PC-9 (cell line): Measurements from ENCODE around the gene CDC42BPA. TPM values are rescaled to one million over a fixed set of nuclear protein-coding genes. Genes with fewer than 3 reads are reported as not detected.

Experiments
- BruUV-seq: library from RNA; stranded (reverse); fragments of 400-500 nt; replicated peaks from 2 replicates; lab custom pipeline; 2021; lab: Mats Ljungman, UMichigan
- CTCF ChIA-PET: fragments of 300-600 bp; sonication (Branson Sonifier 250); formaldehyde crosslinking; loops from one replicate; lab custom pipeline; 2022; ENCODE audit warnings: antibody characterized with exemption; lab: Charles Lee
- POLR2A ChIA-PET: fragments of 300-600 bp; sonication (Branson Sonifier 250); formaldehyde crosslinking; loops from one replicate; lab custom pipeline; 2022; ENCODE audit warnings: antibody characterized with exemption; ENCODE audit not compliant: unreplicated experiment; lab: Charles Lee
- DNase-seq, 2 experiments: peaks; one replicate each; pipeline versions ENCODE4 v3.0.0 to v3.0.0-alpha.2; 2015 to 2022; ENCODE audit warnings: mixed read lengths in 1 of 2
- H2AFZ ChIP-seq: fragments of 200-600 bp; sonication (generic); 2 replicates; pipeline ENCODE4 v1.8.1; 2017; ENCODE audit warnings: antibody characterized with exemption
- H3F3A ChIP-seq: fragments of 200-600 bp; sonication (generic); 2 replicates; pipeline ENCODE4 v1.8.1; 2017; ENCODE audit warnings: antibody characterized with exemption, mild to moderate bottlenecking, low read depth; ENCODE audit not compliant: insufficient read depth
- H3K27ac ChIP-seq: fragments of 200-600 bp; sonication (generic); 2 replicates; pipeline ENCODE4 v1.6.1; 2016; ENCODE audit warnings: mixed run types
- H3K27me3 ChIP-seq: fragments of 200-600 bp; sonication (generic); 2 replicates; pipeline ENCODE4 v1.6.1; 2016; ENCODE audit warnings: low read depth, mixed run types; ENCODE audit not compliant: insufficient read depth
- H3K36me3 ChIP-seq: fragments of 200-600 bp; sonication (generic); 2 replicates; pipeline ENCODE4 v1.6.1; 2016; ENCODE audit warnings: low read depth, mixed run types
- H3K4me1 ChIP-seq: fragments of 200-600 bp; sonication (generic); replicated peaks from 2 replicates; pipeline ENCODE4 v1.6.1; 2016; ENCODE audit warnings: mixed run types; ENCODE audit not compliant: insufficient read depth
- H3K4me2 ChIP-seq: fragments of 200-600 bp; sonication (generic); 2 replicates; pipeline ENCODE4 v1.6.1; 2017; ENCODE audit warnings: mixed run types
- H3K4me3 ChIP-seq: fragments of 200-600 bp; sonication (generic); 2 replicates; pipeline ENCODE4 v1.6.1; 2016; ENCODE audit warnings: mixed run types
- H3K79me2 ChIP-seq: fragments of 200-600 bp; sonication (generic); 2 replicates; pipeline ENCODE4 v1.6.1; 2017; ENCODE audit warnings: low read depth, mixed run types
- H3K9me2 ChIP-seq: fragments of 200-600 bp; sonication (generic); 2 replicates; pipeline ENCODE4 v1.8.1; 2017; ENCODE audit warnings: mild to moderate bottlenecking; ENCODE audit not compliant: insufficient read depth
- H3K9me3 ChIP-seq: fragments of 200-600 bp; sonication (generic); 2 replicates; pipeline ENCODE4 v1.8.1; 2016; ENCODE audit warnings: low read depth; ENCODE audit not compliant: insufficient read depth
- H4K20me1 ChIP-seq: fragments of 200-600 bp; sonication (generic); 2 replicates; pipeline ENCODE4 v1.8.1; 2017; ENCODE audit not compliant: insufficient read depth
- CTCF ChIP-seq: fragments of 200-600 bp; sonication (generic); conservative IDR thresholded peaks from 2 replicates; pipeline ENCODE4 v1.6.1; 2017; ENCODE audit warnings: mixed run types, antibody characterized with exemption, mild to moderate bottlenecking, moderate library complexity
- EZH2 ChIP-seq: fragments of 200-600 bp; sonication (generic); IDR thresholded peaks from 2 replicates; pipeline ENCODE4 v1.8.0; 2017; ENCODE audit warnings: antibody characterized with exemption, low read depth
- intact Hi-C: fragments of 100-400 bp; cut with micrococcal nuclease; formaldehyde crosslinking; loops from one replicate; pipeline ENCODE4 v1.10.0; 2022; ENCODE audit not compliant: unreplicated experiment
- total RNA-seq: library from RNA; stranded (reverse); gene quantifications from 2 replicates; pipeline ENCODE4 v1.2.3, GENCODE V29; 2021

The CDC42BPA gene
- total RNA-seq, 1 experiment from 2014 or later, result 47.5 TPM

GRCh38 chr1:226943927-226944326, 374.4 kb downstream of the CDC42BPA start:
- no peaks in the 10 kb centered on the region for H3K9me3 ChIP-seq
- no TSS peak for BruUV-seq
- H3F3A ChIP-seq, result no peaks in the 10 kb centered on the region
- no peaks in the 10 kb centered on the region; the same call in 1 of the 2 replicates for H4K20me1 ChIP-seq
- no peak overlapping the region for H3K4me2 ChIP-seq
- intact Hi-C loops, result no loop called here
- POLR2A ChIA-PET, result interaction anchor here (1.2 kb wide), 1 partner anchor 91 kb away, joined by 5 read pairs; no protein-coding TSS in a partner anchor
- CTCF ChIA-PET, result no interaction called here
- H3K36me3 ChIP-seq, result no peaks in the 10 kb centered on the region
- H3K79me2 ChIP-seq, result peaks cover 58% of the 10 kb centered on the region
- no peak for TF ChIP-seq CTCF
- no peak for TF ChIP-seq EZH2
- no peaks in the 10 kb centered on the region for H3K9me2 ChIP-seq
- DNase-seq, result no peak
- no peak overlapping the region for H2AFZ ChIP-seq
- H3K27ac ChIP-seq, result no peak overlapping the region
- no peak overlapping the region for H3K4me3 ChIP-seq
- no peaks in the 10 kb centered on the region for H3K27me3 ChIP-seq
- peaks cover 8% of the 10 kb centered on the region for H3K4me1 ChIP-seq

- Histone ChIP-seq H2AFZ (no peak overlapping the region), H4K20me1 (no peaks in the 10 kb centered on the region; the same call in 1 of the 2 replicates), H3K4me2 (no peak overlapping the region), H3K27me3 (no peaks in the 10 kb centered on the region), H3K4me3 (no peak overlapping the region), H3K4me1 (peaks cover 15% of the 10 kb centered on the region), H3K79me2 (peaks cover 51% of the 10 kb centered on the region), H3K9me2 (no peaks in the 10 kb centered on the region), H3K27ac (no peak overlapping the region), H3K36me3 (no peaks in the 10 kb centered on the region), H3F3A (peaks cover 6% of the 10 kb centered on the region; the same call in 1 of the 2 replicates), H3K9me3 (no peaks in the 10 kb centered on the region)
- no TSS peak for BruUV-seq
- ChIA-PET POLR2A (interaction anchor here (0.5 to 1.2 kb wide), 2 partner anchors 66 to 92 kb away, joined by 3 to 5 read pairs; no protein-coding TSS in a partner anchor), CTCF (no interaction called here)
- DNase-seq, result no peak
- intact Hi-C loops, result no loop called here
- TF ChIP-seq EZH2, result no peak
- no peak for TF ChIP-seq CTCF
Observed at GRCh38 chr1:226943156-226943555, 375.1 kb downstream of the CDC42BPA start.

- H3K79me2 ChIP-seq, result peaks cover 48% of the 10 kb centered on the region
- no peak overlapping the region for H3K4me3 ChIP-seq
- TF ChIP-seq EZH2, result no peak
- no peak for TF ChIP-seq CTCF
- CTCF ChIA-PET, result no interaction called here
- H4K20me1 ChIP-seq, result no peaks in the 10 kb centered on the region; the same call in 1 of the 2 replicates
- H3F3A ChIP-seq, result peaks cover 6% of the 10 kb centered on the region; the same call in 1 of the 2 replicates
- H3K4me1 ChIP-seq, result peaks cover 19% of the 10 kb centered on the region
- POLR2A ChIA-PET, result interaction anchor here (0.5 kb wide), 1 partner anchor 66 kb away, joined by 3 read pairs; no protein-coding TSS in a partner anchor
- peak overlapping the region; percentile 92; the same call in 1 of the 2 replicates for H3K4me2 ChIP-seq
- intact Hi-C loops, result no loop called here
- H3K36me3 ChIP-seq, result no peaks in the 10 kb centered on the region
- H3K9me3 ChIP-seq, result no peaks in the 10 kb centered on the region
- no peak for DNase-seq
- no peaks in the 10 kb centered on the region for H3K9me2 ChIP-seq
- no TSS peak for BruUV-seq
- H3K27me3 ChIP-seq, result no peaks in the 10 kb centered on the region
- no peak overlapping the region for H3K27ac ChIP-seq
- no peak overlapping the region for H2AFZ ChIP-seq
Observed at GRCh38 chr1:226942392-226942791, 375.9 kb downstream of the CDC42BPA start.
